Right kidney (tissue), 1 donor: Measurements from ENCODE around the gene P2RY1.
"Not testable (repeated sequence)": the region's sequence is repeated elsewhere in the genome, so short reads cannot be mapped to it uniquely, and the experiment has no call there.

Experiments used
- DNase-seq: peaks from one replicate; pipeline ENCODE4 v3.0.0-alpha.2; 2016

P2RY1 gene

GRCh38 chr3:152835601-152836102 is 721 bp downstream of the P2RY1 start:
- DNase-seq = no peak

- no peak for DNase-seq
These were observed 1.3 kb downstream of the P2RY1 start for GRCh38 chr3:152836269-152836668.

GRCh38 chr3:152839511-152839910 is 4.6 kb downstream of the P2RY1 start:
- no peak for DNase-seq

GRCh38 chr3:152841131-152841530 is 6.2 kb downstream of the P2RY1 start:
- DNase-seq = no peak

GRCh38 chr3:152842413-152842812 is 7.5 kb downstream of the P2RY1 start:
- no peak for DNase-seq

- no peak for DNase-seq
These were observed 9.0 kb downstream of the P2RY1 start for GRCh38 chr3:152843955-152844354.

- DNase-seq = not testable (repeated sequence)
These were observed 11.8 kb downstream of the P2RY1 start for GRCh38 chr3:152846572-152847202.

GRCh38 chr3:152847599-152847998 is 12.7 kb downstream of the P2RY1 start:
- not testable (repeated sequence) for DNase-seq

- DNase-seq = no peak
These were observed 15.2 kb downstream of the P2RY1 start for GRCh38 chr3:152849996-152850578.

GRCh38 chr3:152853196-152853595 is 18.3 kb downstream of the P2RY1 start:
- no peak for DNase-seq

- DNase-seq = no peak
These were observed 22.2 kb downstream of the P2RY1 start for GRCh38 chr3:152857082-152857481.

- no peak for DNase-seq
These were observed 23.4 kb downstream of the P2RY1 start for GRCh38 chr3:152858170-152858800.

- DNase-seq = no peak
These were observed 25.8 kb downstream of the P2RY1 start for GRCh38 chr3:152860736-152861135.

GRCh38 chr3:152865668-152866245 is 30.8 kb downstream of the P2RY1 start:
- DNase-seq = no peak

GRCh38 chr3:152870027-152870426 is 35.1 kb downstream of the P2RY1 start:
- DNase-seq = no peak

GRCh38 chr3:152873314-152873713 is 38.4 kb downstream of the P2RY1 start:
- DNase-seq = not testable (repeated sequence)

- no peak for DNase-seq
These were observed 40.2 kb downstream of the P2RY1 start for GRCh38 chr3:152874896-152875749.

- no peak for DNase-seq
These were observed 44.3 kb downstream of the P2RY1 start for GRCh38 chr3:152879130-152879789.

- no peak for DNase-seq
These were observed 44.9 kb downstream of the P2RY1 start for GRCh38 chr3:152879790-152880174.

- no peak for DNase-seq
These were observed 50.1 kb downstream of the P2RY1 start for GRCh38 chr3:152885076-152885475.
